ENCODE data around the gene DUSP22.
"Not testable (repeated sequence)": the region's sequence is repeated elsewhere in the genome, so short reads cannot be mapped to it uniquely, and the experiment has no call there.

DUSP22 gene

DNA sequence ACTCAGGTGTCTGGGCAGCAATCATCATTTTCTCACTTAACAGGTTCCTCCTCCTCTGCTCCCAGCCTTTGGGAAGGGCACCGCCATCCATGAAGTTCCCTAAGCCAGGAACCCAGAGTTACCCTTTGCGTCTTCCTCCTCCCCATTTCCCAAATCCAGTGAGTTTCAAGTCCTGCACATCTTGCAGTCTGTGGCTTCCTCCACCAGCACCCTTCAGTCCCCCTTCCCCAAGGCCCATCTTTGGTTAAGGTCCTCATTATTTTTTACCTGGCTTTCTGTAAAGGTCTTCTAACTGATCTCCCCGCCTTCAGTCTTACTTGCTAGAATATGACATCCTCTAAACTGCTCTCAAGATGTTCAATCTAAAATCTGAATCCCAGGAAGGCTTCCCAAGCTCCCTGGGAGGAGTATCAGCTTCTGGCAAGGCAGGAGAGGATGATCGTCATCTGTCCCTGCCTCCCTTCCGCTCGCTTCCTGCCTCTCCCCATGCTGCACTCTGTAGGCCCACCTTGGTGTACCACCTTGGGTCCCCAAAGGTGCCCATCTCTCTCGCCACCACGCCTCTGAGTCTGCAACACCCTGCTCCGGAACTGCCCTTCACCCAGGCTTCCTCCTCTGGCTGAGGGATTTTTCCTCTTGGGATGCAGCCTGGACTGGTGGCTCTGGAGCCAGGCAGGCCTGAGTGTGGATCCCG, 11.4 kb upstream of the DUSP22 start:
- no peak for DNase-seq

DNA sequence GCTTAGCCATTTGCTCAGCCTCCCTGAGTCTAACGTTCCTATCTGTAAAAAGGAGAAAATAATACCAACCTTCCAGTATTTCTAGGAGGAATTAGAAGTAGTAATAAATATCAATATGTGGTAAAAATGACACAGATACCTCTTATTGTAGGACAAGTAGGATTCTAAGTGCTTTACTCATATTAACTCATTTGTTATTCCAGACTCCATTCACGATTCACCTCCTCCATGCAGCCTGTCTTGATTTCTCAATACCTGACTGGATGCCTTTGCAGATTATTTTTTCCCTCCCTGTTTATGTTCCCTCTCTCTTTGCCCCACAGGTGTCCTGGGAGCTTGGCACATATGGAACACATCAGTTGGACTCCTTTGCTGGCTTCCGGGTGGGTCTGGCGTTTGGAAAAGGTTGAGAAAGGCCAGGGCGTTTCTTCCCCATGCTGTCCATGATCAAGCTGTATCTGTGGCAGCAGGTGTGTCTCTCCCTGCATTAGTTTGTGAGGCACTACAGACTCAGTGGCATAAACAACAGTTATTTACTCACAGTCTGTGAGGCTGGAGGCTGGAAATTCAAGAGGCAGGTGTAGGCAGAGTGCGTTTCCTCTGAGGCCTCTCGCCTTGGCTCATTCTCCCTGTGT, 10.7 kb upstream of the DUSP22 start:
- DNase-seq: no peak

DNA sequence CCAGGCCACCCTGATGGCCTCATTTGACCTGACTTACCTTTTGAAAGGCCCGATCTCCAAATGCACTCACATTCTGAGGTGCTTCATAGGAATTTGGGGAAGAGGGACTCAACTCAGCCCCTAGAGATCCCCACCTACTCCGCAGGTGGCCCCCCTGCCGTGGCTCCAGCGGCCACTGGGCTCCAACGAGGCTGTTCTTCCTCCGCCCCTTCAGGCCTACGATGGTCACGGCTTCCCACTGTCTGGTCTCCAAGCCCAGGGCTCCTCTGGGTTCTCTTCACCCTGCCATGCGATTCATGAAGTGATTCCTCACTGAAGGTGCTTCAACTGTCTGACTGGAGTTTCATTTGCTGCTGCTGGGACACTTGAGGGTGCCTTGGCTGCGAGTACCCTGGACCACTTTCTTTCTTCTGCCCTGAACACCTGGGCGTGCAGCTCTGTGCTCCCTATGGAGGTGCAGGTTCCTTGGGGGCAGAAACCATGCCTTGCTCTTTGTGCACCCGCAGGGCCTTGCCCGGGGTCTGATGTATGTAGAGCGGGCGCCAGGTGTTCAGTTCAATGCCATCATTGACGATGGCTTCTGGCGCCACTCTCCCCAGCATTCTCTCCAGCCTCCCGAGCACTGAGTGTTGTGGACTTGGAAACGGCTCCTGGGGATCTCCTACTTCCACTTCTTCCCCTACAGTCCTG, 10.0 kb upstream of the DUSP22 start:
- DNase-seq: no peak

DNA sequence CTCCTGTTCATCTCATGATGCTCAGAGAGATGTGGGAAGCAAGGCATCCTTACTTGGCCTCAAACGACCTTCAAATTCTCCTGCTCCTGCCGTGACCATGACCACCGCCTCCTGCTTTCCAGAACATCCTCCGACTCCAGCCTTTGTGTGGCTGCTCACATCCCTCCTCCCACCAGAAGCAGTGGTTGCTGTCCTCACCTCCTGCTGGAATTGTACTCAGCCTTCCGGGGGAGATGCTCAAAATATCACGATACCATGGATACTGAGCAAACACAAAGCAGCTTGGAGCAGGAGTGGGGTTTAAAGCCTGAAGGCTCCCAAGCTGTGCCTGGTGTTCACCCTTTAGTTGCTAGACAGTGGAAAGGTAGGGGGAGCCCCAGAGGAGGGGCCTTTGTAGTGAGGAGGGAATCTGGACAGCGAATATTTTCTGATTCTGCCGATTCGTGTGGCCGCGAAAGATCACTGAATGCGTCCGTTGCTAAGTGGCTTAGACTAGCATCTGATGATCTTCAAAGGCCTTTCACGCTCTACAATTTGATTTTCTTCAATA, 9.3 kb upstream of the DUSP22 start:
- DNase-seq: no peak

DNA sequence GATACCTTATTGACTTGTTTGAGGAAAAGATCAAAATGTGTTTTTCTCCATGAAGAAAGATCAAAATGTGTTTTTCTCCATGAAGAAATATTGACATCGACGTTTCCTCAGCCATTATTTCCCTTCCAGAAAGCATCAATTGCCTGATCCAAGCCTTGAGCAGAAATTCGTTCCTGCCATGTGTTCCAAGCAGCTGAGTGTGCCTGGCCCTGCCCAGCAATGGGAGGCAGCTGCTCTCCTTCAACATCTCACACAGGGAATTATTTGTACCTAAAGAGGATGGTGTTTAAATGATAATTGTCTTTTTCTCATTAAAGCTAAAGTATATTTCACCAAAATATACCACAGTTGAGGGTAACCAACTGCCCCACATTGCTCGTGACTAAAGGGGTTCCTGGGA, 7.8 kb upstream of the DUSP22 start:
- DNase-seq: no peak

DNA sequence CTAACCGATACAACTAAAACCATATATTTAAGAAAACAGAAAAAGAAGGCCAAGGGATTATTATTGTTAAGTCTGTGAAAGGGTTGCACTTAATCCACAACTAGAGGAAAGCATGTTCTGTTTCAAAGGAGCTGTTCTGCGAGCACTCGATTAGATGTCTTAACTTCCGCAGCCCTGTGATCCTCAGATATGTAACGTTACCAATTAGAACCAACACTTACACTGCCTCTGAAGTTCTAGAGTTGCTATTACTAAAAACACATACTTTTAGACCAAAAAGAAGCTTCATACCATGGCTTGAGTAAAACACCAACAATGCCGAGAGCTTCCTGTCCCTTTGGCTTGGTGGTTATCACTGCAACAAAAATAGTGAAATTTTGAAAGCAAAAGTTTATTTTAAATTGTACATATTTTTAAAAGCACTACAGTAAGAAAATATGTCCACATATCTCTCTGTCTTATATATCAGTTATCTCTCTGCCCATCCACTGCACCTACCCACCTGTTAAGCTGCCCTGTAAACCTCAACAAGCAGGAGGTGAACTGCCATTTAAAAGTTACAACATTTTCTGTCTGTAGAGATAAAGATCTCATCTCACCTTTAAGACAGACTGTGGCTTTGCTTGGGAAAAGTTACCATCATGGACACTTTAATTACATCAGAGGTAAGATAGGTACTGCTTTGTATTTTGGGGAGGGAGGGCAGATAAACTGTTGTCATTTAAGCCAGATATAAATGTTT, 7.1 kb upstream of the DUSP22 start:
- DNase-seq: no peak

DNA sequence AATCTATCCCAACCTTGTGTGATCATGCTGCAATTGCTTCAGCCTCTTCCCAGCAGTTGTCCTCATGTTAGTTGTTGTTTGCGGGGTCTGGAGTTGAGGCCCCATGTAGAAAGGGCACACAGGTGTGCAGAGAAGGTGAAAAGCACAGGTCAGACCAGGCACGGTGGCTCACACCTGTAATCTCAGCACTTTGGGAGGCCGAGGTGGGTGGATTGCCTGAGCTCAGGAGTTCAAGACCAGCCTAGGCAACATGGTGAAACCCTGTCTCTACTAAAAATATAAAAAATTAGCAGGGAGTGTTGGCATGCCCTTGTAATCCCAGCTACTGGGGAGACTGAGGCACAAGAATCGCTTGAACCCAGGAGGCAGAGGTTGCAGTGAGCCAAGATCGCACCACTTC, 6.4 kb upstream of the DUSP22 start:
- not testable (repeated sequence) for DNase-seq

DNA sequence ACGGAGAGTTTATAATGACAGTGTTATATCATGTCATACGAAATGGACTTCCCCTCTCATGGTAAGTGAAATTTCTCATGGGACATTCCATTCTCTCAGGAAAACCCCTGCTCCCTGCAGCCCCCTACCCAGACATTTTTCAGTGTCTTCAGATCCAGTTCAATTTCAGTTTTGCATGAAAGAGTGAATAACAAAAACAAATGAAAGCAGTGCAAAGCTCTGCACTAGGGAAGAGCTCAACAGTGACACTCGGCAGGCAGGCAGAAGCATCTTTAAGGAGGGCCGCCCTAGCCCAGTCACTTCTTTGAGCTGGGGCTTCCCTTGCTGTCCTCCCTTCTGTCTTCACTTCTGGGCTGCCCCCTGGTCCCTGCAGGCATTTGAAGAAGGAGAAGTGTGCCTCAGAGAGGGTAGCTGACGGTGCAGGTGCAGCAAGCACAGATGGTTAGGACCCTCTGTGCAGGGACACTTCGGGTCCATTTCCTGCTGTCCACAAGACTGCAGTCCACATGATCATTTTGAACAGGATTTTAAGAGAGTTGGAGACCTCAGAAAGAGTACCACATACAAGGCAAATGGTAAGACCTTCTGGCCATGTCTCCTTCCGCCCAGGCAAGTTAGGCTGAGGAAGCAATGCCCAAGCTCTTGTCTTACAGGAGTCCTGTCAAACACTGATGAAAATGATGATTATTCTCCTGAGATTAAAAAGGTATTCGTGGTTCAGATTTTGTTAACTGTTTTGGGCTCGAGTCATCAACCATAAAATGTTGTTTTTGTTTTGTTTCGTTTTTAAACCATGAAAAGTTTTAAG, 5.4 kb upstream of the DUSP22 start:
- no peak for DNase-seq

DNA sequence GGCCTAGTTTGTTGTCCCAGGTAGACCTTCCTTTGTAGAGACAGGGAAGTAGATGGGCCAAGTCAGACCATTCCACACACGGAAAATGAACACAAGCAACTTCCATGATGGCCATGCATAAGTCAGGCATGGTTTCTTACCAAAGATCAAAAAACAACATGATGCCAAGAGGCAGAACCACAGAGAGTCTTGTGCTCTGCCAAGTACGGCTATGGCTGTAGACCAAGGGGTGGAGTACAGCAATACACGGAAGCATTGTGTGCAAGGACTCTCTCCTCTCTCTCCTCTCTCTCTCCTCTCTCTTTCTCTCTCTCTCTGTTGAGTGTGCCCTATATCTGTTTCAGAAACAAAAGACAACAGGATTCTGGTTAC, 4.8 kb upstream of the DUSP22 start:
- DNase-seq: no peak

DNA sequence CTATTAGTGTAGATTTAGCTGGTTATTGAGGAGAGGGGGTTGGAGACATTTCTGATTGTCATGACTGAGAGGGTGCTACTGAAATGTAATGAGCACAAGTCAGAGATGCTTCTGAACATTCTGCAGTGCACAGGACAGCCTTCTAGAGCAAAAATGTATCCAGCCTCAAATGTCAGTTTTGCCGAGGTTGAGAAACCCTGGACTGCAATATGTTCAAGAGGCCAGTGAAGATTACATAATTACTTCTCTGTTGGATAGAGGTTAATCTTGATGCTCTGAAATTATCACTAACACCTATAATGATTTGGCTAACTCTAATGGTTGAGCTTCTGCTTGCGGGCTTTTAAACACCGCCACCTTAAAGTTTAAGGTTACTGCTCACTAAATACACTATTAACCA, 3.4 kb upstream of the DUSP22 start:
- DNase-seq: no peak

DNA sequence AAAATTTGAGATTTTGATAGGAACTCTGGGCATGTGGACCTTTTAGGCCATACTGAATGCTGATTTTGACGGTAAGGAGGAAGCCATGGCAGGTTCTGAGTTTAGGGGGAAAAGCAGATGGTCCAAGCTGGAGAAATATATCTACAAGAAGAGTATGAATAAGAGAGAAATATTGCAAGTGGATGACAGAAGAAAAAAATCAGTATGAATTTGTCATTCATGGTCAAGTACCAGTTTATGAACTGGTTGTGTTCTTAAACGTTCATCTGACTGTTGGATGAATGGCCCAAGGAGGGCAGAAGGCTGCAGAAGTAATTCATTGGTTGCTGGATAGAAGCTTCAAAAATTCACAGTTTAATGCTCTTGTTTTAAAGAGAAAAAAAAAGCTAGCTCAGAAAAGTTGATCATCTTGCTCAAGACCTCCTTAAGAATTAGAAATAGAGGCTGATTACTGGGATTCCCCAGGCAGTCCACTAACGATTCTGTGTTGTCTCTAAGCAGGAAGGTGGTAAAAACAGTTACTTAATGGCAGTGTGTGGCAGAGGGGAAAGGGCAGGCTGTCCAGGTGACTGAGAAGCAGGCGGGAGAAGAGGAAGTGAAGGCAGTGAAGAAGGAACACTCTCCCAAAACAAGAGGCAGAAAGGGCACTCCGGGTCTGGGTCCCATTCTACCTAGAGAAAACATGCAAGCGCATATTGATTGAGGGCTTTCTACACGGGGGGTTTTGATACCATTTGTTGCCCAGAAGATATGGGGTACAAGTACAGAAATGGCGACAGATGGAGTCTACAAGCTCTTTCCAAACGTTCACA, 2.0 kb upstream of the DUSP22 start:
- DNase-seq: no peak

DNA sequence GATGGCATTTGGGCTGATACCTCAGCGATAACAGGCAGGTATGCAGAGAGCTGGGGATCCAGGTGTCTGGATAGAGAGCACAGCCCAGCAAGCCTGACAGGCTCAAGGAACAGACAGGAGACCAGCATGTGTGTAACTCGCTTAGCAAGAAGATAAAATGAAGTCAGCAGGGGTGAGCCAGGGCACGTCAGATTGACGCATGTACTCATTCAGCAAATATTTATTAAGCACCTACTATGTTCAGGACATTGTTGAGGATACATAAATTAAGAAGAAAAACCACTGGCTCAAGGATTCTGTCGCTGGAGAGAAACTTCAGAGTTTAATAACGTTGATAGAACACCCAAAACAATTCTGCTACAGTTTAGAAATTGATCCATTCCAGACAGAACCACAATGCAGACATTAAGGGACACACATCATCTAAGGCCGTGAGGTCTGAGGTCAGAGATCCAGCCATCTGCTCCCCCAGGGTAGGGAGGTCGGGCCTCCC, 1.0 kb upstream of the DUSP22 start:
- DNase-seq: no peak

DNA sequence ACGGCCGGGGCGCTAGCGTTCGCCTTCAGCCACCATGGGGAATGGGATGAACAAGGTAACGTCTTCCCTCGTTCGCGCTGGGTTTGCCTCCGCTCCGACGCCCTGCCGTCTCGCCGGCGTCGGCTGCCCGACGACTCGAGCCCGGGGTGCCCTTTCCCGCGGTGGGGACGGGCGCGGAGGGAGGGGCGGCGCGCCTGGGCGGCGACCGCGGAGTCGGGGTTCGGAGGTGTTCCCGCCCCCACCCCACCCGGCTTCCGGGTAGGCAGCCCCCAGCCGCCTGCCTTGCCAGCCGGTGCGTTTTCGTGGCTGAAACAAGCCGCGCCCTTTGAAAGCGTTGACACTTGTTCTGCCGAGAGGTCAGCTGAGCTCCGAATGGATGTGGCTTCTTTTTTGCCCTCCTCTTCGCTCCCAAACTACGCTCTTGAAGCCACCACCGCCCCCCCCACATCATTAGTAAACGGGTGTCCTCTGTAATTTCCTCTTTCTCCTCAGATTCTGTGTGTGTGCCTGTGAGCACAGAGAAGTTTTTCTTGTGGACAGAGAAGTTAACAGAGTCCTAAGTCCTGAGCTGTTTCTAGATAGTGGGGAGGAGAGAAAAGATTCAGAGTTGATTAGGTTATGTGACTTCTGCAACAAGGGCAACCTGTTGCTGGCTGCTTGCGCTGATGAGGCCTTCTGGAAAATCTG, 362 bp downstream of the DUSP22 start:
- DNase-seq: peak; percentile 73

DNA sequence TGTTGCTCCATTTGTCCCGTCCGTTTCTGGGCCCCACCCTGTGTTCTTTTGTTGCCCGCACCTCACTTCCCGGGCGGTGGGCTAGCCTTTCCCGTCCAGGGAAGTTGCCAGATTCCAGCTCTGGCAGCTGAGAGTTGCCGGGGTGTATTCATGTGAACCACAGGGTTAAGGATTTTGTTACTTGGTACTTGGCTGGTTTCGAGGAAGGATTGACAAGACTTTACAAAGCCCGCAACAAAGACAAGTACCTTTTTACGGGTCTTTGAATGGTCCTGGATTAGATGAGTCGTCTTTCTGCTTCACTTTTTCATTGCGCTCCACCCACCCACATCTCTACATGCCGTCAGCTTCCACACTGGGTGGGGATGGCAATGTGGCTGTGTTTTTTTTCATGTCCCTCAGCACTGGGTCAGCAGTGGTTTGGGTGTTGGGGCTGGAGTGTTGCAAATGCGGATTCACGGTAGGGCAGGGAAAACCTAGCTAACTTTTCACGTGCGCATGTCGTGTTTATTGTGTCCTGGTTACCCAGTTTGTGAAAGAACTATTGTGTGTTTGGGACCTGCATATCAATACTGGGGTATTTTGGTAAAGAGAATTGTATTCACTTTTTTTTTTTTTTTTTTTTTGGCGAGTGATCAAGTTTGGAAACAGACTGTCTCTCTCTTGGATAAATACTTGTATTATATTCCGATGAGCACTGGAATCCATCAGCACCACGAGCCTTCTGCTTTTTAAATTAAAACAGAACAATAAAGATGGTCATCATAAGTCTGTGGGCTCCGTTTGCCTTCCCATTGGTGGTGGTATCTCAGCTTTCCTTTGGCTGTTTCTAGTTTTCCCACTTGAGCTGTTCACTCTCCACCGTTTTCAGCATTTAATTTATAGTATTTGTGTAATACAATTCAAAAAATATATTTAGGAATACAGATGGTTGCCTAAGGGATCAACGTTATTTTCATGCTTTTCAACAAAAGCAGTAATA, 1.2 kb downstream of the DUSP22 start:
- DNase-seq: peak; percentile 15

DNA sequence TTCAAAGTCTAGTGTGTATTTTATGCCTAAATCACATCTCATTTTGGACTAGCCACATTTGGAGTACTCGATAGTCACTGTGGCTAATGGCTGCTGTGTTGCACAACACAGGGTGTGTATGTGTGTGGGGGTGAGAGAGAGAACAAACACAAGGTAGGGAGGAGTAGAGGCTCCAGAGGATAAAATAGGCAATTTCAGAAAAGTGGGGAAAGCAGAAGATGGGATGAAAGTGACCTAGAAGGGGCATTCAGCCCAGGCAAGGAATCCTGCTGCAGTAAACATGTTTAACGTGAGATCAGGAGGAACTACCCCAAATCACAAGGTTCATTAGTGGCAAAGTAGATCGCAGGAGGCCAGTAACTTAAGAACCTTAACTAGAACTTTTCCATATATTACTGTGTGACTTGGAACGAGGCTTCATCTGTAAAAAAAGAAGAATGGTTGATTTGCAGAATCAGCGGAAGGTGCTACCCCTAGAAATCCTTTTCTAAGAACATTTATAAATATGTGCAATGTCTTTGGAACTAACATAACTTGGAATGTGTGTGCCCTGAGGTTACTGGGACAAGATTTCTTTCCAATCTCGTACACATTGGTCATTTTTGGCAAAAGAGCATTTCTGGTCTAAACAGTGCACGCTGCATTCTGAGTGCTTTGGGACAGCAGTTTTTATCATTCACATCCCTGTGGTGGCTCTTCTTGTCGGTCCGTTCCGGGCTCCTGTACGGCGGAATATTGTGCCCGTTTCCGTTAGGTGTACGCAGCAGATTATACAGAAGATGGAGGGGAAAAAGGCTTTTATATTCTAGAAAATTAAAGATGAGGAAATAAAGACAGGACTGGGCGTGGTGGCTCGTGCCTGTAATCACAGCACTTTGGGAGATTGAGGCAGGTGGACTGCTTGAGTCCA, 2.6 kb downstream of the DUSP22 start:
- no peak for DNase-seq

DNA sequence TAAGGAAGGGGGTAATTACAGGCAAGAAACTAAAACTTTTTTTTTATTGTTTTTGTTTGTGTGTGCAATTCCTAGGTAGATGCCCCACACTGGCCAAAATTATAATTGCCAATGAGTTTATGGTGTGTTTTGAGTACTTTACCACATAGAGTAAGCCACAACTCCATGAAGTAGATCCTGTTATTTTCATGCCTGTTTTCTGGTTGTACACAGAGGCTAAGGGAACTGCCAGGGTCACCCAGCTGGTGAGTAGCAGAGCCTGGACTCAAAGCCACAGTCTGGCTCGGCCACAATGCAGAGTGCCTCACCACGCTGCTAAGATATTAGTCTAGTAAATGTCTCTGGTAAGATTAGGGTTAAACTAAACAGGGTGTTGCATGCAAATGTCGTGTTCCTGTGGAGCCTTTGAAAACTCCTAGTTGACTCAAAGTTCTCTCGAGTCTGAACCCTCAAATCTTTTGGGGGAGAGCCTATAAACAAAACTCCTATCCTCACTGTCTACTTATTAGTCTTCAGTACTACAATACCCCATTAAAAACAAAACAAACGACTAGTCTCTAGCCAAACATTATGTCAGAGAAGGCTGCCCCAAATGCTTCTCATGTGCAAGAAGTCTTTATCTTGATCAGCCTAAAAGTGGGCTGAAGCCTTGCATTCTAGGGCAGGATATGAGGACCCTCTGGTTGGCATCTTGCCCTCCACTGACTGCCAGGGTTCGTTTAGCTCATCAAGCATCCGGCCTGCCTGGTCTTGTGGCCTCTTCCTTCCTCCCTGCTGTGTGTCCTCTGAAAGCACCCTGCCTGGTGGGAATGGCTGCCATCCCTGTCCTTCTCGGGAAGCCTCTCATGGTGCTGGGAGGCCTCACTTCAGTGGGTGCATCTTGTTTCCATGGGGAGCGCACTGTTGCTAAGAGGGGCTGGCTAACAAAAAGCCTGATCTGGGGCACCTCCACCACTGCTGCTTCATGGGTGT, 4.2 kb downstream of the DUSP22 start:
- no peak for DNase-seq

DNA sequence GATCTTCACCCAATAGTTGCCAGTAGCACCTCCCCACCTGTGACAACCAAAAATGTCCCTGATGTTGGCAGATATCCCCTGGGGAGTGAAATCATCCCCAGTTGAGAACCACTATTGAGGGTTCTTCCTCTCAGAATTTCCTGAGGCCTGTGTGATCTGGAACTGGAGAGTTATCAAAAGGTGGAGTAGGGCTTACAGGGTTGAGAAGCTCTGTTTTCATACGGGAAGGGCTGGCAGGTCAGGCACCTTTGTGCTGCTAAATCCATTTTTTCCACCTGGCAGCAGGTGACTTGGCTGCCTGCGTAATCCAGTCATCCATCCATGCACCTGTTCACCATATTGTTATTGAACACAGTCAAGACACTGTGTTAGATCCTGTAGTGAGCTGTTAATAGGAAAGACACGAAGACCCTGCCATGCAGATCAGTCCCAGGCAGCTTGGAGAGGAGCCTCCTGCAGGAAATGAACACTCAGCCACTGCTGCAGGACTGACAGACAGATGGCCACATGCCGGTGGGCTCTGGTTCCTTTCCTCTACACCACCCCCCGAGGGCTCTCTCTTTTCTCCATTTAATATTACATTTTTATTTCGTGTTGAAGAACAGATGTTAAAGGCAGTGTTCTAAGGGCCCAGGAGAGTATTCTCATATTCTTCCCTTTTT, 5.4 kb downstream of the DUSP22 start:
- DNase-seq: no peak

Measured in activated CD4-positive, alpha-beta T cell treated with anti-CD3 and anti-CD28 coated beads, Interleukin-2, amount 50 U/mL, for 1 hour (primary cell).